Heart right ventricle (tissue), 16 donors: ENCODE results near the gene KIAA1191. TPM values are rescaled to one million over a fixed set of nuclear protein-coding genes. Genes with fewer than 3 reads are reported as not detected.

ENCODE experiments used
- ATAC-seq, 8 donors: fragments of 200-7000 bp; cut with Tn5 transposase; one replicate each; pipeline ENCODE4 v1.9.1; 2020; ENCODE audit warnings: mild to moderate bottlenecking in 8 of 8, moderate library complexity in 8 of 8, moderate number of reproducible peaks in 1 of 8
- DNase-seq, 2 donors: peaks; one replicate each; pipeline ENCODE4 v3.0.0-alpha.2; 2020
- H3K27ac ChIP-seq, 10 donors: fragments of 200-600 bp; sonication (generic) in 2 of 10; one replicate each; pipeline versions ENCODE4 v1.5.0 to v1.8.0; 2020 to 2022; ENCODE audit warnings: mild to moderate bottlenecking in 3 of 10
- H3K27me3 ChIP-seq, 7 donors: fragments of 200-600 bp; one replicate each; pipeline ENCODE4 v1.8.0; 2021 to 2022; ENCODE audit warnings: mild to moderate bottlenecking in 2 of 7
- H3K36me3 ChIP-seq, 9 donors: fragments of 200-600 bp; sonication (generic) in 1 of 9; one replicate each; pipeline versions ENCODE4 v1.5.0 to v1.8.0; 2020 to 2022; ENCODE audit warnings: mild to moderate bottlenecking in 2 of 9
- H3K4me1 ChIP-seq, 9 donors: fragments of 200-600 bp; sonication (generic) in 1 of 9; one replicate each; pipeline versions ENCODE4 v1.5.0 to v1.8.0; 2020 to 2022; ENCODE audit warnings: mild to moderate bottlenecking in 4 of 9
- H3K4me3 ChIP-seq, 10 donors: fragments of 200-600 bp; sonication (generic) in 2 of 10; one replicate each; pipeline versions ENCODE4 v1.5.0 to v1.8.0; 2020 to 2022; ENCODE audit warnings: mild to moderate bottlenecking in 7 of 10, moderate library complexity in 2 of 10
- H3K9me3 ChIP-seq, 11 donors: fragments of 200-600 bp in 10 of 11; sonication (generic) in 2 of 11; one replicate each; pipeline versions ENCODE4 v1.5.0 to v1.8.0; 2013 to 2022; ENCODE audit warnings: mild to moderate bottlenecking in 2 of 11, control low read depth in 1 of 11, moderate library complexity in 1 of 11
- WGBS, 2 donors: extraction: QIAGEN DNeasy Blood & Tissue Kit; methylation state at CpG; one replicate each; pipeline ENCODE4 v1.1.7; 2013; ENCODE audit warnings: inconsistent platforms in 1 of 2; 5-methylcytosine and 5-hydroxymethylcytosine counted together
- intact Hi-C, 10 donors: fragments of 100-400 bp; cut with DNase I; formaldehyde crosslinking; loops; one replicate each; pipeline versions ENCODE4 v1.11.1 to v1.14.2; 2022
- polyA plus RNA-seq, 2 donors: library from polyadenylated mRNA; stranded (reverse); fragments of 200-250 nt; gene quantifications; one replicate each; pipeline ENCODE4 v1.2.3, GENCODE V29; 2013
- total RNA-seq, 10 donors: library from RNA; stranded (reverse); fragmentation: NEBNext Ultra II Directional in 3 of 10; extraction: Animal tissue kit (Norgen Biotek cat#: 25700) in 3 of 10; gene quantifications; one replicate each; pipeline versions ENCODE4 v1.2.1 to v1.2.4, GENCODE V29; 2021 to 2023
- TF ChIP-seq, protein P1 (sequence below), 9 donors: fragments of 200-600 bp; sonication (generic) in 2 of 9; IDR thresholded peaks; one replicate each; pipeline versions ENCODE4 v1.5.0 to v1.8.0; 2021 to 2022; ENCODE audit warnings: antibody characterized with exemption in 9 of 9, mild to moderate bottlenecking in 5 of 9, moderate library complexity in 1 of 9
- donor health status: Arrhythmogenic right ventricular cardiomyopathy.
- donor health status: ischemic (EF 13 %, LVEDD 7.1; RV severe dilation, severe dysfunction).
- donor health status: healthy with polysubstance abuse.
- donor health status: DM: no; HTN: yes; CAD: no.
- donor health status: DM: no; HTN: no; CAD: no.
- donor health status: ischemic (EF 25% LVEDD 6.9; RV normal size, moderate dysfunction).
- donor health status: ischemic (EF 25% LVEDD 5.7; RV mildly dilated, moderate dysfunction).
- donor health status: healthy.
- donor health status: DM: yes; HTN: yes; CAD: no.
- donor health status: Ischemic cardiomyopathy.
- donor health status: ischemic (EF 35%, LVEDD 5.7; RV mildly dilated, moderate dysfunction).
- donor health status: nonischemic (EF 11% LVEDD 7.7; RV severe dilation, severe dysfunction).
- donor health status: DM: yes; HTN: yes; CAD: no.
- donor health status: PGD.
- donor health status: ischemic (EF 29% LVEDD 5.4; RV normal size, mild dysfunction).
- donor health status: nonischemic (EF 23%, LVEDD 6.1; RV moderate dilation, normal function).

Gene KIAA1191
- total and polyA plus RNA-seq, 12 donors = 38.8 to 121 (median 89.1) TPM

DNA sequence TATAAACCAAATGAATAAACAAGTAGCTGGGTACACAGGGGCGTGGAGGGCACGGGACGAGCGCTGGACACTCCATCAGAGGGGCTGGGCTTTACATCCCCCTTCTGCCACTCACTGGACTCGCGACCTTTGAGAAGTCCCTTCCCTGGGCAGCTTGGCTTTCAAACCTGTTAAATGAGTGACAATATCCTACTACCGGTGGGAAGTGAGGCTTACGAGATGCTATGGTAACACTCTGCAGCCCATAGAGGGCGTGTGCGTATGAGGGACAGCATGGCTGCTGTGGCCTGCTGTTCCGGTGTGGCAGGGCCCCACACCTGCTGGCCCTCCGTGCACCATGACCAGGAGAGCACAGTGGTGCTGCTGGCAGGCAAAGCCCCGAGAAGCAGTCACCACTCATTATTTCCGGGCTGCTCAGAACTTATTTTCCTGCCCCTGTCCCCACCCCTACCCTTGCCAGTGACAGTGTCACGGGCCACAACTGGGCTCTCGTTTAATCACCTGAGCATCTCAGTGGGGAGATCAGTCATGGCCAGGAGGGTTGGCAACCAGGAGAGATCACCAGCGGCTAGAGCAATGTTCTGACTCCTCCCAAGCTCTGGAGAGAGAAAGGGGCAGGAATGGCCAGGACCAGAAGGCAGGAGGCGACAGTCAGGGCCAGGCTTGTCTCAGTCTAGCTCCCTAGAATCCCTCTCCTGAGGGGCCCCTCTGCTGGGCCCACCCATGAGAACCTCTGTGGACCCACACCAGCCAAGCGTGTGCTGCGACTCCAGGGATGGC lies 44.3 kb upstream of the KIAA1191 start:
- TF ChIP-seq, protein P1, sequence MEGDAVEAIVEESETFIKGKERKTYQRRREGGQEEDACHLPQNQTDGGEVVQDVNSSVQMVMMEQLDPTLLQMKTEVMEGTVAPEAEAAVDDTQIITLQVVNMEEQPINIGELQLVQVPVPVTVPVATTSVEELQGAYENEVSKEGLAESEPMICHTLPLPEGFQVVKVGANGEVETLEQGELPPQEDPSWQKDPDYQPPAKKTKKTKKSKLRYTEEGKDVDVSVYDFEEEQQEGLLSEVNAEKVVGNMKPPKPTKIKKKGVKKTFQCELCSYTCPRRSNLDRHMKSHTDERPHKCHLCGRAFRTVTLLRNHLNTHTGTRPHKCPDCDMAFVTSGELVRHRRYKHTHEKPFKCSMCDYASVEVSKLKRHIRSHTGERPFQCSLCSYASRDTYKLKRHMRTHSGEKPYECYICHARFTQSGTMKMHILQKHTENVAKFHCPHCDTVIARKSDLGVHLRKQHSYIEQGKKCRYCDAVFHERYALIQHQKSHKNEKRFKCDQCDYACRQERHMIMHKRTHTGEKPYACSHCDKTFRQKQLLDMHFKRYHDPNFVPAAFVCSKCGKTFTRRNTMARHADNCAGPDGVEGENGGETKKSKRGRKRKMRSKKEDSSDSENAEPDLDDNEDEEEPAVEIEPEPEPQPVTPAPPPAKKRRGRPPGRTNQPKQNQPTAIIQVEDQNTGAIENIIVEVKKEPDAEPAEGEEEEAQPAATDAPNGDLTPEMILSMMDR (IDR thresholded peaks at IDR 0.05) = no peak
- H3K4me3 ChIP-seq = no peak overlapping the region
- intact Hi-C loops = no loop called here
- H3K9me3 ChIP-seq = no peaks in the 10 kb centered on the region
- H3K27me3 ChIP-seq = no peaks in the 10 kb centered on the region
- peaks cover 0 to 83% (median 28%) of the 10 kb centered on the region in 9 donors for H3K36me3 ChIP-seq
- no peak for DNase-seq
- no peak for ATAC-seq
- WGBS, 2 donors = 87% methylated on average over 20 of the region's 20 CpGs
- peaks cover 3 to 53% (median 42%) of the 10 kb centered on the region in 9 donors for H3K4me1 ChIP-seq
- H3K27ac ChIP-seq = no peak overlapping the region

DNA sequence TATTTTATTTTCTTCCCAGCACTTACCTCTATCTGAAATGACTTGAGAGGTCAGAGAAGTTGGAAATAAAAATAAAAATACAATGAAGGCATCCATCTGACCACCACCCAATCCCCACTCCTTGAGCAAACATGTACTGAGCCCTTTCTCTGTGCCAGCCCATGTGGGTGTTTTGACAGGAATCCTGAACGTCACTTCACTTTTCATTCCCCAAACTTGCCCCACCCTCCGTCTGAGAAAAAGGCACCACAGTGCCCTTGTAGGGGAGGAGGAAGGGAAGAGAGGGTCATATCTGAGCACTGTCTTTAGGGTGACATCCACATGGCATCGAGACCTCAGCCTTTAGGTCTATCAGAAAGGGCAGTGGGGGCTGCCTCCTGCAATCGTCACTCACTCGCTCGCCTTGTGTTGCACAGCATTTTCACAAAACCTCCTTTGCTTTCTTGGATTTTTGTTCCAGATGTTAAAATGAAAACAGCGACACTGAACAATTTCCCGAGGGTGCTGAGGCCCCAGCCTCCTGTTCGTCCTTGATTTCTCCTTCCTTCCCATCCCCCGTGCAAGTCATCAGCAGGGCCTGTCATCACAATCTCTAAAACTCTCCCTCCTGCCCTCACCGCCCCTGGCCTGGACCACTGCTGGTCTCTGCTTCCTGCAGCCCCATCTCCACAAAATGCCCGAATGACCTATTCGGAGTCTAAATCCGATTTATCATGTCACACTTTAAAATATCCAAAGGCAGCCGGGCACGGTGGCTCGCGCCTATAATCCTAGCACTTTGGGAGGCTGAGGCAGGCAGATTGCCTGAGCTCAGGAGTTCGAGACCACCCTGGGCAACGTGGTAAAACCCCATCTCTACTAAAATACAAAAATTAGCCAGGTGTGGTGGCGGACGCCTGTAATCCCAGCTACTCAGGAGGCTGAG lies 40.0 kb upstream of the KIAA1191 start:
- peaks cover 7 to 39% (median 31%) of the 10 kb centered on the region in 9 donors for H3K4me1 ChIP-seq
- ATAC-seq = peak in 2 of 8 donors; percentile 41 to 55
- intact Hi-C loops = loop anchor here in 1 of 10 donors (5.0 kb wide), 1 partner anchor 39 kb away; the partner anchor contains the start of gene KIAA1191
- no peak for DNase-seq
- WGBS, 2 donors = 55 to 57% methylated on average over 22 of the region's 22 CpGs
- H3K27ac ChIP-seq = peak overlapping the region in 9 of 10 donors; percentile 39 to 77 (median 58)
- H3K4me3 ChIP-seq = no peak overlapping the region
- peaks cover 0 to 77% (median 16%) of the 10 kb centered on the region in 9 donors for H3K36me3 ChIP-seq
- TF ChIP-seq, protein P1 (IDR thresholded peaks at IDR 0.05) = no peak
- H3K9me3 ChIP-seq = no peaks in the 10 kb centered on the region
- H3K27me3 ChIP-seq = no peaks in the 10 kb centered on the region

DNA sequence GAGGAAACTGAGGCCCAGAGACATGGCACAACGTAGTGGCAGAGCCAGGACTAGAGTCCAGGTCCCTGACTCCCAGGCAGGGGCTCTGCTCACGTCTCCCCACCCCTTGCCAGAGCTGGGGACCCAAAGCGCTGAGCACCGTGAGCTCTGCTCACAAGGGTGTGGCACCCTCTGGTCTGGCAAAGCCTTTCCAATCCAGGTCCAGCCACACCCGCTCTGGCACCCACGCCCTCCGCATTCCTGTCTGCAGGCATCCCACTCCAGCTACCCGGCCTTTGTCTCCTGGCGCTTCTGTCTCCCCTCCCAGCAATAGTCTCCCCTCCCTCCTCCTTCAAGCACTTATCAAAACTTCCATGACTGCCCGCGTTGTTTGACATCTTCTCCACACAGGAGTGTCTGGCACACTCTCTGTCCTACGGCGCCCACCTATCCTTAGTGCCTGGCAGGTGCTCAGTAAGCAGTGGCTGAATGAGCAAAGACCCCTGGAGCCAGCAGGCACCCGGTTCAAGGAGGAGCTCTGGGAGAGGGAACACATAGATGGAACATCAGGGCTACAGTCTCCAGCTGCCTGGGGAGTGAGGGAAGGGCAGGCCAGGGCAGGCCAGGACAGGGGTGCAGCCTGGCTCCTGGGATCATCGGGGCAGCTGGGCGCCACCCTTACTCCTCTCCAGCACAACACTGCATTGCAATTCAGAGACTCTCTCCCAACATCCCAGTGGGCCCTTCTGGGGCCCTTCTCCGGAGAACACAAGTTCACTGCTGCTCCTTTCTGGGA lies 39.0 kb upstream of the KIAA1191 start:
- WGBS, 2 donors = 62 to 70% methylated on average over 17 of the region's 17 CpGs
- H3K36me3 ChIP-seq = peaks cover 0 to 77% (median 7%) of the 10 kb centered on the region in 9 donors
- H3K9me3 ChIP-seq = no peaks in the 10 kb centered on the region
- peak in 5 of 8 donors; percentile 4 to 40 (median 22) for ATAC-seq
- TF ChIP-seq, protein P1 (IDR thresholded peaks at IDR 0.05) = no peak
- no peak overlapping the region for H3K4me3 ChIP-seq
- H3K27me3 ChIP-seq = no peaks in the 10 kb centered on the region
- H3K27ac ChIP-seq = peak overlapping the region in 8 of 10 donors; percentile 39 to 77 (median 64)
- no peak for DNase-seq
- intact Hi-C loops = loop anchor here in 1 of 10 donors (5.0 kb wide), 1 partner anchor 38 kb away; the partner anchor contains the start of gene KIAA1191
- H3K4me1 ChIP-seq = peaks cover 7 to 47% (median 32%) of the 10 kb centered on the region in 9 donors
